Measurements from ENCODE around the gene CIB4. TPM values are rescaled to one million over a fixed set of nuclear protein-coding genes. Genes with fewer than 3 reads are reported as not detected.

The CIB4 gene
- total and polyA plus RNA-seq, 2 donors (not counting 1 experiment from before 2014, with no cell fraction given) = not detected

DNA sequence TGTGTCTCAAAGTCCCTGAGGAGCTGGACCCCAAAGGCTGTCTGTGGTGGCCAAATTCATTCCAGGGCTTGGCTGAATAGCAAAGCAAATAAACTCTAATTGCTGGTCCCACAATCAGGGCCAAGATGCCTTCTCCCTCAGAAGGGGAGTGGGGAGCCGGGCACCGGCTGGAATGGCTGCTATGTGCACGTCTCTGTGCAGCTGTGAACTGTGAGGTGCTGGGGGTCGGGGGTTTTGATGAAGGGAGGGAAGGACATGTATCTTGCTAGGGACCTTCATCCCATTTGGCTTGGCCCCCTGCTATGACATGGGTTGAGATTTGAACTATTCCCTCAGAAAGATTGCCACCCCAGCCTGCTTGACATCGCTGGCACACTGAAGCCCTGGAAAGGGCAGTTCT is 60.4 kb downstream of the CIB4 start:
- Histone ChIP-seq H3K4me3 (ENCODE audit: control extremely low read depth in 1 of 5, extremely low read depth in 1 of 5, insufficient read depth in 1 of 5, low read depth in 2 of 5, low read length in 4 of 5) (no peak overlapping the region), H3K36me3 (replicated peaks in 1 of 2; ENCODE audit: control extremely low read depth in 1 of 2, control insufficient read depth in 1 of 2, extremely low read depth in 1 of 2, insufficient read depth in 2 of 2, low read length in 1 of 2) (no peaks in the 10 kb centered on the region), H3K9me3 (ENCODE audit: control extremely low read depth in 1 of 3, control insufficient read depth in 2 of 3, insufficient read depth in 1 of 3, low read length in 2 of 3) (peaks cover 0 to 4% (median 0%) of the 10 kb centered on the region in 3 donors), H3K4me1 (ENCODE audit: control insufficient read depth in 2 of 2, insufficient read depth in 2 of 2, low read length in 2 of 2) (no peaks in the 10 kb centered on the region), H3K79me2 (ENCODE audit: control insufficient read depth, insufficient read depth, low read length) (no peaks in the 10 kb centered on the region), H4K20me1 (ENCODE audit: control insufficient read depth, insufficient read depth, low read length, poor library complexity, severe bottlenecking) (no peaks in the 10 kb centered on the region), H3K27ac (ENCODE audit: low read length in 2 of 2) (no peak overlapping the region), H3K4me2 (replicated peaks; ENCODE audit: low read depth, low read length, poor library complexity, severe bottlenecking) (no peak overlapping the region), H3K27me3 (replicated peaks in 1 of 4; ENCODE audit: control extremely low read depth in 1 of 4, control insufficient read depth in 3 of 4, insufficient read depth in 4 of 4, low read length in 3 of 4) (peaks cover 0 to 20% (median 0%) of the 10 kb centered on the region in 4 experiments), H3K9ac (ENCODE audit: low read length) (no peak overlapping the region), H2AFZ (ENCODE audit: insufficient read depth, low read depth, low read length, poor library complexity, severe bottlenecking) (no peak overlapping the region)
- ATAC-seq (ENCODE audit: low read depth) (no peak), DNase-seq (no peak)
- H3K27ac Mint-ChIP-seq = no peak overlapping the region
- H3K9me3 Mint-ChIP-seq (ENCODE audit: insufficient read depth) = no peaks in the 10 kb centered on the region
- ChIA-PET POLR2A (no interaction called here), CTCF (interaction anchor here (1.4 kb wide), 1 partner anchor 345 kb away, joined by 3 read pairs; no protein-coding TSS in a partner anchor)
- 96% methylated on average over 4 of the region's 5 CpGs for WGBS (ENCODE audit: insufficient coverage)
- no peak overlapping the region for H3K4me3 Mint-ChIP-seq
- H3K27me3 Mint-ChIP-seq = peaks cover 38% of the 10 kb centered on the region
- intact Hi-C loops (cut with micrococcal nuclease) = no loop called here
- TF ChIP-seq CTCF (IDR thresholded peaks at IDR 0.05) (no peak), EZH2 (IDR thresholded peaks at IDR 0.05; ENCODE audit: borderline replicate concordance, insufficient read depth, low read depth, low read length, poor library complexity, severe bottlenecking) (no peak)
- H3K4me1 Mint-ChIP-seq = peaks cover 2% of the 10 kb centered on the region

DNA sequence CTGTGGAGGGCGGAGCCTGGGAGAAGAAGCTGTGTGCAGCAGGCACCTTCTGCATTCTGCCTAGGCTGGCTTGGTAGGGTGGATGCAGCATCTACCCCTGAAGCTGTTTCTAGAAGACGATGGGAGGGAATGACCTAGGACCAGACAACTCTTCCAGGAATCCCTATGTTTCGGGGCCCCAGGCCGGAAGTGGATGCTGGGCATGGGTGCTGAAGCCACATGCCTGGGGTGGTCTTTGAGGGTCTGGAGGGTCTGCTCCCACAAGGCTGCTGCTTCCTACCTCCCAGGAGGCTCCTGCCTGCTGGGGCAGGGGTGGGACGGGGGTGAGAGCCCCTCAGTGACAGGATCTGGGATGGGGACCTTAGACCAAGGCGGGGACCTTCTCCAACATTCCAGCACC is 61.0 kb downstream of the CIB4 start:
- H3K9ac ChIP-seq (ENCODE audit: low read length) = no peak overlapping the region
- WGBS (ENCODE audit: insufficient coverage) = 89% methylated on average over 5 of the region's 6 CpGs
- H3K4me2 ChIP-seq (replicated peaks; ENCODE audit: low read depth, low read length, poor library complexity, severe bottlenecking) = no peak overlapping the region
- ATAC-seq (ENCODE audit: low read depth) (no peak), DNase-seq (no peak)
- H3K79me2 ChIP-seq (ENCODE audit: control insufficient read depth, insufficient read depth, low read length) = no peaks in the 10 kb centered on the region
- Mint-ChIP-seq H3K27me3 (peaks cover 36% of the 10 kb centered on the region), H3K9me3 (ENCODE audit: insufficient read depth) (no peaks in the 10 kb centered on the region), H3K4me3 (no peak overlapping the region), H3K27ac (no peak overlapping the region), H3K4me1 (peaks cover 2% of the 10 kb centered on the region)
- no peaks in the 10 kb centered on the region for H4K20me1 ChIP-seq (ENCODE audit: control insufficient read depth, insufficient read depth, low read length, poor library complexity, severe bottlenecking)
- TF ChIP-seq EZH2 (IDR thresholded peaks at IDR 0.05; ENCODE audit: borderline replicate concordance, insufficient read depth, low read depth, low read length, poor library complexity, severe bottlenecking) (no peak), CTCF (IDR thresholded peaks at IDR 0.05) (no peak)
- POLR2A ChIA-PET = no interaction called here
- no peaks in the 10 kb centered on the region for H3K4me1 ChIP-seq (ENCODE audit: control insufficient read depth in 2 of 2, insufficient read depth in 2 of 2, low read length in 2 of 2)
- H3K36me3 ChIP-seq (replicated peaks in 1 of 2; ENCODE audit: control extremely low read depth in 1 of 2, control insufficient read depth in 1 of 2, extremely low read depth in 1 of 2, insufficient read depth in 2 of 2, low read length in 1 of 2) = no peaks in the 10 kb centered on the region
- intact Hi-C loops (cut with micrococcal nuclease) = no loop called here
- CTCF ChIA-PET = interaction anchor here (1.4 to 1.7 kb wide), 2 partner anchors 27 to 345 kb away, joined by 3 to 4 read pairs; no protein-coding TSS in a partner anchor
- H2AFZ ChIP-seq (ENCODE audit: insufficient read depth, low read depth, low read length, poor library complexity, severe bottlenecking) = no peak overlapping the region
- peaks cover 0 to 20% (median 0%) of the 10 kb centered on the region in 4 experiments for H3K27me3 ChIP-seq (replicated peaks in 1 of 4; ENCODE audit: control extremely low read depth in 1 of 4, control insufficient read depth in 3 of 4, insufficient read depth in 4 of 4, low read length in 3 of 4)
- H3K4me3 ChIP-seq (ENCODE audit: control extremely low read depth in 1 of 5, extremely low read depth in 1 of 5, insufficient read depth in 1 of 5, low read depth in 2 of 5, low read length in 4 of 5) = no peak overlapping the region
- no peak overlapping the region for H3K27ac ChIP-seq (ENCODE audit: low read length in 2 of 2)
- peaks cover 0 to 4% (median 0%) of the 10 kb centered on the region in 3 donors for H3K9me3 ChIP-seq (ENCODE audit: control extremely low read depth in 1 of 3, control insufficient read depth in 2 of 3, insufficient read depth in 1 of 3, low read length in 2 of 3)

Measured in B cell (primary cell).